Vagina (tissue), 2 donors: ENCODE measurements around the gene DCTD.

ENCODE experiments used
- CTCF ChIP-seq, 3 experiments: fragments of 450-650 bp in 2 of 3; fragments of 200-600 bp in 1 of 3; sonication (generic) in 1 of 3; IDR thresholded peaks; one replicate each; pipeline ENCODE4 v1.5.1; 2017 to 2019; ENCODE audit warnings: antibody characterized with exemption in 3 of 3, mild to moderate bottlenecking in 2 of 3, moderate library complexity in 2 of 3
- POLR2A ChIP-seq, 2 donors: fragments of 450-650 bp; IDR thresholded peaks; one replicate each; pipeline ENCODE4 v1.6.1; 2017; ENCODE audit warnings: antibody characterized with exemption in 2 of 2, mild to moderate bottlenecking in 2 of 2, moderate library complexity in 2 of 2
- POLR2AphosphoS5 ChIP-seq, 2 donors: sonication (generic); formaldehyde crosslinking; IDR thresholded peaks; one replicate each; pipeline ENCODE4 v1.9.0; 2017; ENCODE audit warnings: antibody characterized with exemption in 2 of 2, mild to moderate bottlenecking in 2 of 2, low read depth in 1 of 2; ENCODE audit not compliant: insufficient read depth in 1 of 2

GRCh38 chr4:182873726-182874125 lies 43.5 kb downstream of the DCTD start:
- TF ChIP-seq POLR2AphosphoS5 (IDR thresholded peaks at IDR 0.05; ENCODE audit: insufficient read depth in 1 of 2, low read depth in 1 of 2) (no peak), CTCF (IDR thresholded peaks at IDR 0.05) (no peak), POLR2A (IDR thresholded peaks at IDR 0.05) (no peak)
